Coronary artery (tissue), 2 donors: ENCODE measurements around the gene CFI.

Source experiments
- DNase-seq: peaks from one replicate; pipeline ENCODE4 v3.0.0-alpha.2; 2017; ENCODE audit warnings: low spot score
- H3K27ac ChIP-seq, 2 donors: fragments of 200-600 bp; sonication (generic); one replicate each; pipeline ENCODE4 v1.5.1; 2016 to 2019
- H3K4me3 ChIP-seq: fragments of 200-600 bp; sonication (generic); 2 replicates; pipeline ENCODE4 v1.5.1; 2016; ENCODE audit warnings: mild to moderate bottlenecking, moderate library complexity
- CTCF ChIP-seq: fragments of 200-600 bp; sonication (generic); IDR thresholded peaks from one replicate; pipeline ENCODE4 v1.5.1; 2019; ENCODE audit warnings: antibody characterized with exemption

The CFI gene

DNA sequence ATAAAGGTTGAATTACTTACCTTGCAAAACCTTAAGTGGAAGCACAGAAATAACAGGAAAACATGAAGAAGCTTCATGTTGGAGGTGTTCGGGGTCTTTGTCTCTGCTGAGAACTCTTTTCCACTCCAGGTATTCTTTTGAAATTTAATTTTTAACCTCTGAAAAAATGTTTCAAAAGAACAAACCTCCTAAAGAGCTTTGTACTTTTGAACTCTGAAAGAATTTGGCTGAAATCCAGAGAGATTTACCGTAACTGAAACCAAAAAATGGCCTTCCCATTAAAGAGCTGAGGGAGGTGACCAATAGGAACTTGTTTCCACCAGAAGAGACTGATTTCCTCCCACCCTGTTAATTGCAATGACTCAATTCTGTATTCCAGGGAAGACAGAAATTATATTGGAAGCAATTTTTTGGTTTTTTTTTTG lies at the start of gene CFI:
Gene CFI, minus strand, starts transcription at position 105 of the 425 bp plus-strand sequence. Its CDS starts 28 bp downstream, at position 77.
- no peak for DNase-seq
- TF ChIP-seq CTCF: no peak
- Histone ChIP-seq H3K4me3 (peak within 1 kb of the TSS; percentile 56), H3K27ac (no peak within 1 kb of the TSS)

- Histone ChIP-seq H3K27ac (no peak overlapping the region), H3K4me3 (no peak overlapping the region)
- DNase-seq: no peak
- no peak for TF ChIP-seq CTCF
These were observed 48.8 kb upstream of the CFI start for GRCh38 chr4:109850601-109851000.

GRCh38 chr4:109848501-109848900 lies 46.7 kb upstream of the CFI start:
- TF ChIP-seq CTCF: no peak

DNA sequence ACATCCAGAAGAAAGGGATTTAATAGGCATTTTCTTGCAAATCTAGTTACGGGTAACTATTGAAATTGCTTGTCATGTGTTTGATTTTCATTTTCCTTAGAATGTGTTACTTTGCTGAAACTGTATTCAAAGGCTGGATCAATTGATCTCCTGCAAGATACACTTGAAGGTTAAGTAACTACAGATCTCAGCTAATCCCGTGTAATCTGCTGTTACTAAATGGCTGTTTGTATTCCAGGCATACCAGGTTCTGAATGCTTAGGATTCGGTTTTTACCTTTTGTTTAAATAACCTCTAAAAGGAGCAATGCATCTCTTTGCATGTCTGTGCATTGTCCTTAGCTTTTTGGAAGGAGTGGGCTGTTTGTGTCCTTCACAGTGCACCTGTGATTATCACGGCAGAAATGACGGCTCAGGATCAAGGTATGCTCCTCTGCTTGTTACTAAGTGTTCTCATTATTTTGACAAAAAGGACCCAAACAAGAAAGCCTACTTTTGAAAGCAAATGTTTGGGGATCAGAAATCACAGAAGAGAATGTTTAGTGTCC lies 46.2 kb upstream of the CFI start, which contains the start of gene LRIT3:
Gene LRIT3, plus strand, starts transcription at position 212 of the 547 bp plus-strand sequence. Its CDS starts 95 bp downstream, at position 307.
- no peak within 1 kb of the TSS for H3K27ac ChIP-seq
- DNase-seq: no peak
- no peak for TF ChIP-seq CTCF
- H3K4me3 ChIP-seq: no peak within 1 kb of the TSS

More at GRCh38 chr4:109848501-109848900, 46.7 kb upstream of the CFI start:
- Histone ChIP-seq H3K4me3 (no peak overlapping the region), H3K27ac (no peak overlapping the region)
- DNase-seq: no peak

GRCh38 chr4:109846395-109847098 lies 44.7 kb upstream of the CFI start:
- no peak overlapping the region for H3K27ac ChIP-seq
- no peak for DNase-seq
- no peak overlapping the region for H3K4me3 ChIP-seq
- no peak for TF ChIP-seq CTCF

GRCh38 chr4:109836985-109837384 lies 35.2 kb upstream of the CFI start:
- no peak for TF ChIP-seq CTCF
- Histone ChIP-seq H3K4me3 (no peak overlapping the region), H3K27ac (no peak overlapping the region)
- no peak for DNase-seq

- Histone ChIP-seq H3K4me3 (no peak overlapping the region), H3K27ac (no peak overlapping the region)
- DNase-seq: no peak
- no peak for TF ChIP-seq CTCF
These were observed 32.0 kb upstream of the CFI start for GRCh38 chr4:109833756-109834155.
